DMS79 treated with DMSO at 0.1 percent for 48 hours (cell line): ENCODE results near the gene RGL1.

Experiments used
- DNase-seq: peaks from one replicate; lab custom pipeline; 2025; lab: John Stamatoyannopoulos, UW

Gene RGL1

DNA sequence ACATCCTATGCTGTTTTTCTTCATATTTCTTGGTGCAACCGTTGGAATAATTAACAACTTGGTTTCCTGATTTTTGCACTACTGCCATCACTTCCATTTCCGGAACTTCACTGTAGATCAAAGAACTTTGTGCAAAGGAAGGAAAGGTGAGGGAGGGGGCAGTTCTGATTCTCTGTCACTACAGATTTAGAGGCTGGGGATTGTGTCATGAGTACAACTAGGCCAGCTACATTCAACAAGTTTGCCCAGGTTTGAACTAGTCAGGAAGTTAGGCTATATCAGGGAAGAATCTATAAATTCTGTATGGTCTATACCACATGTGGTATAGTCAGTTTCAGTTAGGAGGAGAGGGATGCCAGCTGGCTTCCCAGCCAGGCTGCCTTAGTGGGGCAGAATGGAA lies 84.2 kb downstream of the RGL1 start:
- no peak for DNase-seq

DNA sequence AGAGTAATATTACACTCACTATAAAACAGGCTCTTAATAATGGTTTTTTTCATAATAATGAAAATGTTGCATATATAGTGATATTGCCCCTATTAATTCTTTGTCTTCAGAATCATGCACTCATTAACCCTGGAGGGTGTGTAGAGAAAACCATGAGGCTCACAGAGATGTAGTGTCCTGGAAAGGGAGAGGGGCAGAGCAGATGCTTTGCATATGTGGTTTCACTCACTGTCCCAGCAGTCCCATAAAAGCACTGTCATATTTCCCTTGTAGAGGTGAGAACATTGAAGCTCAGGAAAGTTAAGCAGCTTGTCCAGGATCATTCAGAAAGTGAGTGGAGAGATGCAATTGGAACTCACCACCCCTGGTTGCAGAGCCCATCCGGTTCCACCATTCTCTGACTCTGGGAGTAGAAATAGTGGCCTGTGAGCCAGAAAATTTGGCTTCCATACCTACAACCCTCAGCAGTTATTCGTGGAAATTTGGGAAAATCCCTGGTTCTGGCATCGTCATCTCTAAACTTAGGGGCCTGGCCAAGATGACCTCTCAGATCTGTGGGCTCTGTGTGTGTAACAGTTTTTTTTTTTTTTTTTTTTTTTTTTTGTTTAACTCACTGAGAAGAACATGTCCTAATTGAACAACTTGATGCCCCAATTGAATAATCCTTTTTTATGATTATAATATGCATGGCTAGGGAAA lies 86.4 kb downstream of the RGL1 start:
- no peak for DNase-seq

DNA sequence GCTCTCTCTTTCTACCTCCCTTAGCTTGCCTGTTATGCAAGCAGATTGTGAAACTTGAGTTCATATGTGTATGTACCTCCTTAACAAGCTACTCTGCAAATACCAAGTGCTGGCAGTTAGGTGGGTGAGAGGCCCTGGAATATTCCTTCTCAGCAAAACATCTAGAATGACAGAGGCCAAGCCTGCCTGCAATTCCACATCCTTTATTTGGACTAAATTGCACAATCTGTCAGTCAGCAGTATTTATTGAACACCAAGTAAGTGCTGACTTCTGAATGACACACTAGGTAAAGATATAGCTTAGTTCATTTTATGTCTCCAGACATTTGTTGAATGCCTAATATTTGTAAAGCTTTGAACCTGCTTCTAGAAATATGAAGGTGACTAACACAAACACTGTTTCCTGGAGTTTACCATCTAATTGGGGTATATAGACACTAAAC lies 87.5 kb downstream of the RGL1 start:
- DNase-seq: no peak

DNA sequence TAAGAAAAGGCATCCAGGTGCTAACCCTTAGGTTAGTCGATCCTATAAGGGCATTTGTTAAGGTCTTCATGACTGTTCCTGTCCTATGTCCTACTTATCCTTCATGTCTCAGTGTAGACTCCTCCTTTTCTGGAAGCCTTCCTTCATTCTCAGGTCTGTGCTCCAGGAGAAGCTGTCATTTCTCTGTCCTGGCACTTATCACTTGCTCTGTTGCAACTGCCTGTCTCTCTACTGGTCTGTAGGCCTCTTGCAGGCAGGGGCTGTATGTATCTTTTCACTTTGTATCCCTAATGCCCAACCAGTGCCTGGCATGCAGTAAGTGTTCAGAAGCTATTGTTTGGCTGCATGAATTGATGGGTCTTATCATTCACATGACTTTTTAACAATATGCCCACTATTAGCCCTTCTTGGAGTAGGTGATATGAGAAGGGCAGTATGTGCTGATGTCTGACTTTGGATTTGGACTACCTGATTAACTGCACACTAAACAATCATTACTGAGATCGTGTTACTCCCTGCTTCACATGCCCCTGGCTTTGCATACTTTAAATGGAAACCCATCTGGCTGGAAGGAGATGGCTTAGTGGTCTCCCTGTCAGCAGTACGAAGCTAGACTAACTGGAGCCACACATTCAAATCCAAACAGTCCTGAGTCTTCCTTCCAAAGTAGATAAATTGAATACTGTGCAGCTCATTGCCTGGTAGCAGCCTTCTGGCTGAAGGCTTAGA lies 88.8 kb downstream of the RGL1 start:
- DNase-seq: no peak

DNA sequence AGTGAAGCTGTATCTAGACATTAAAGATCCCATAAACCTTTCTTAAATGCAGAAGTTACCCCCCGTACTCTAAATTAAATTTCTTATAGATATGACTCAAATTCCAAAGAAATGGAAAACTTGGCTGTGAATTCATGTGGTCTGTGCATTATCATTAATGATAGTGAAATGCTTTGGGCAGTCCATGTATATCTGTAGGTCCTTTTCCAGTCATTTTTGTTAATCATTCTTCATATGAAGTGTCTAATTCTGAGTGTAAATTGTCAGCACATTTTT lies 89.3 kb downstream of the RGL1 start:
- DNase-seq: no peak

DNA sequence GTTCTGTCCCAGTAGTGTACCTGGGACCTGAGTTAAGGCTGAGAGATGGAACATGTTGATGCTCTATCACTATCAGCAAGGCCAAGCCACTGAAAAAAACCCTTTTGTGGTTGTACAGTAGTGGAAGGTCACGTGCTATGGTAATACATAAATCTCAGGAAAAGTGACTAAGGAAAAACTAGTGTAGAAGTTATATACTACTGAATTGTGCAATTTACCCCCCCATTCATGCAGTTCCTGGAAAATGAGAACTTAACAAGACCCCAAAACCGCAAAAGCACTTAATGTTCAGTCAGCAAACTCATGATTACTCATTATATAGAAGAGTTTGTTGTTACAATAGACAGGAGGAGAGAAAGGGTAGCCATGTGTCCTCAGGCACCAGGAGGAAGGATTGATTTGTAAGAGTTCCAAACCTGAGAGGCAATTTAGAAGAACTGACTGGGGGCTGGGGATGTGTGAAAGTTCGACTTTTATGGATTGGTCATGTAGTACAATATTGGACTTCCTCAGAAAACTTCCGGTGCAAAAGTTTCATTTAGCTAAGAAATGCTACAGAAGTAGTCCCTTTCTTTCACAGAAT lies 91.6 kb downstream of the RGL1 start:
- no peak for DNase-seq

DNA sequence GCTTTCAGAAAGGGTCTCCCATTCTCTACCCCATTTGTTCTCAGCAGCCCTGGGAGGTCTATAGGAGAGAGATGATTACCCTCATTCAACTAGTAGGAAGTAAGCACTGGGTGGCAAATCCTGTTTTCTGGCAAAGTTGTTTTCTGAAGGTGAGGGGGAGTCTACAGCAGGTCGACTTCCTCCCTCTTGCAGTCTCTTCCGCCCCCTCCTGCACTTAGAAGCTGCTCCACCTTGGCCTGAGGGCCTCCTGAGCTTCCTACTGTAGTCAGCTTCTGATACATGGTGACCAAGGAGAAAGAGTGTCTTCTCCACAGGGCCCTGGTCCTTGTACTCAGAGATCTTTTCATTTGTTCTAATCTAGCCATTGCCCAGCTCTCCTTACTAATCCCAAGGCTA lies 93.1 kb downstream of the RGL1 start:
- DNase-seq: no peak

DNA sequence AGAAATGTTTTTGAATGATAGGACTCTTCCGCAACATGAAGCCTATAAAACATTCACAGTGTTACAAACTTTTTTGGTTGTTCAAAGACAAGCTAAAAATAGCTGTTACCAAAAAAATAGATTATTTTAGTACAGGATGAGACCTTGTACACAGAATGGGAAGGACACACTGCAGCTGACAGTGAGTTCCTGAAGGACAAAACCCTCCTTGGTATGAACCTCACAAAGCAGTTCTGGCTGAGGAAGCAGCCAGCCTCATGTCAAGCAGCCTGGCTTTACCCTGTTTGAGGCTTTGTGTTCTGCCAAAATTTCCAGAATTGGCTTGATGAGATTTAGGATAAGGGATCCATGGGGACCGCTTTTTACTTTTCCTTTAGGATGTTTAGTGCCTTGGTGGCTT lies 93.7 kb downstream of the RGL1 start:
- DNase-seq: no peak

DNA sequence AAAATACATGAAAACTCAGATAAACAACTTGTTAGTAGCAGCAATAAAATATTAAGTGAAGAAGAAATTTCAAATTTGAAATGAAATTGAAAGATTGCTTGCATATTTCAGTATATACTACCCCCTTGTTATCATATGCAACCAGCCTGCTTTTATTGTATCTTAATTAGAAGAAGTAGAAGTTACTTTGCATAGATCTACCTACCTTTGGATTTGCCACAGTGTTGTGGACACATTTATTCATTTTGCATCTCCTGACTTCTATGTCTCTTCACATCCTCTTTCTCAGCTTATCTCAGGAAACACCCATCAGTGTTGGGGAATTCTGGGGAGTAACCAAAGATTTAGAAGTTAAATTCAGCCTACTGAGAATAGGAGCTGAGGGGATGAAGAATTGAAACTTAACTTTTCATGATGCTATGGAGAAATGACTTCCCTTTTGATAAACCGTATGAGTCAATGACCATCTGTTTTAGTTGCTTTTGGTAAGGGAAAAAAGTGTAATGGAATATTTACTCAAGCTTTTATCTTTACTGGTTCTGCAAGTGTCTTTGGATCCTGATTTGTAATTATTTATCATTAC lies 96.9 kb downstream of the RGL1 start:
- DNase-seq: no peak

DNA sequence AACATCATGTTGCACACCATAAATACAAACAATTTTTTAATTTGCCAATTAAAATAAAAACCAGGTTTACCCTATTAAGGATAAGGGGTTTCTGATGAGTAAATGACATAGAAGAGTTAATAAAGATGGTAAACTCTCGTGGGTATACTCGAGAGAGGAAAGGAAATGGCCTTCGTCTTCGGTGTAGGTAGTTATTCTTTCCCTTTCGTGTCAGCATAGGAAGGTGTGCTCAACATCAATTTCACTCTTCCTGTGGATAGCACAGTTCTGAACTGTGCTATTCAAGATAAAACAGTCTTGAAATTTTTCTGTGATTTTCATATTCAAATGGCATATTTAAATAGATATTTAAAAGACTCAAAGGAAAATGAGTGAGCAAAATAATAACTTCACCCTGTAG lies 98.2 kb downstream of the RGL1 start:
- DNase-seq: no peak

DNA sequence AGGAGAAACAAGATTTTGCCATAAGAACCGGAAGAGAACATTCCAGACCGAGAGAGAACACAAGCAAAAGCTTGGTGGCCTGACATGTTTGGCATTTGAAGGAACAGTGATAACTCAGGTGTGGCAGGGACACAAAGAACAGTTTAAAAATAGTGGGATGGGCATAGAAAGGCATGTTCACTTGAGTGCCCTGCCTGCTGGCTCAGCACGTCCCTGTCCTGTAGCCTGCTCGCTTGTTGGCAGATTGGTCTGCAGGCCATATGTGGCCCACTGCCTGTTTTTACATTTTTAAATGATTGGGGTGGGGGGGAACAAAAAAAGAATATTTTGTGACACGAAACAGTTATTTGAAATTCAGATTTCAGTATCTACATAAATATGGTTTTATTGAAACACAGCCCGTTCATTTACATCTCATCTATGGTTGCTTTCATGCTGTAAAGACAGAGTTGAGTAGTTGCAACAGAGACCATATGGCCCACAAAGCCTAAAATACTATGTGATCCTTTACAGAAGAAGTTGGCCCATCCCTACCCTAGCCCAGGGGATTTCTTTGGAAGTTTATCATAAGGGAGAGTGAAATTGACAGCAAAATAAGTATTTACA lies 100.7 kb downstream of the RGL1 start:
- DNase-seq: no peak

DNA sequence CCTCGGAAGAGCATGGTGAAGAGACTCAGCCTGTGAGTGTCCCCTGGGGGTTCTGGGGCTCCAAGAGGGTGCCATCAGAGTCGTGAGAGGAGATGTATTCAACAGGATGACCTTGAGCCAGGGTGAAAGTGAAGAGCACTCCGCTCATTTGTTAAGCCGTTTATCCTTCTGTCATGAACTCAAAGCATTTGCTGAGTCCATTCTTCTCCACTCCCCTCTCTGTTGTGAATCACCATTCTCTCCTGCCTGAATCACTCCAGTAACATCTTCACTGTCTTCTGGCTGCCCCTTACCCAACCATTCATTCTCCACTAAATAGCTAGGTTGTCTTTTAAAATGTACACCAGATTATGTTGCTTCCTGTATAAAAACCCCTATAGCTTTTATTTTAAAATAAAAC lies 102.2 kb downstream of the RGL1 start:
- no peak for DNase-seq

DNA sequence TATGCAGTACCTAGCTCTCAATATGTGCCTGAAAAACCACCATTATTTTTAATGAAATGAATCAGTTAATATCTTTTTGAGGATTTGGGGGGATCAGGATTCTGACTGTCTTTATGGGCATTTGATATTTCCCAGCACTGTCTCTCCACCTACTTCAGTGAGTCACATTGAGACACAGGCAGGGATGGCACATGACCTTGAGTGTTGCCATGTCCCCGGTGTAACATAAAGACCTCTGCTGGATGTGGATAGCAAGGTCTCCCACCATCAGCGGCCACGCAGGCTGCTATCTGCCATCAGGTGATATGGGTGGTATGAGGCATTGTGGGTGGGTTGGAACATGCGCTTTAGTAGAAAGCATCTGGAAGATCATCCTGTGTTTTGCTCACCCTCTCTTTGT lies 103.2 kb downstream of the RGL1 start:
- DNase-seq: no peak

DNA sequence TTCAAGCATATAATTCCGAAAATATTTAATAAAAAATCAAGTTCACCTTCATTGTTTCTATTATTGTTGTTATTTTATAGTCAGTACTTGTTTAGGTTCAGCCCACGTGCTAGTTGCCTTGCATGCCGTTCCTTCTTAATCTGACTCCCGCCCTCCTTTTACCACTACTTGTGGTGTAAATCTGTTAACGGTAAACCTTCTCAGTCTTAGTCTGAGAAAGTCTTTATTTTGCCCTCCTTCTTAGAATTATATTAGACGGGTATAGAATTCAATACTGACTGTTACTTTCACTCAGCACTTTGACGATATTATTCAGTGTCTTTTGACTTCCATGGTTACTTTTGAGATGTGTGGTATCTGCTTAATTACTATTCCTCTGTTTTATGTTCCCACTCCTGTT lies 104.8 kb downstream of the RGL1 start:
- no peak for DNase-seq

DNA sequence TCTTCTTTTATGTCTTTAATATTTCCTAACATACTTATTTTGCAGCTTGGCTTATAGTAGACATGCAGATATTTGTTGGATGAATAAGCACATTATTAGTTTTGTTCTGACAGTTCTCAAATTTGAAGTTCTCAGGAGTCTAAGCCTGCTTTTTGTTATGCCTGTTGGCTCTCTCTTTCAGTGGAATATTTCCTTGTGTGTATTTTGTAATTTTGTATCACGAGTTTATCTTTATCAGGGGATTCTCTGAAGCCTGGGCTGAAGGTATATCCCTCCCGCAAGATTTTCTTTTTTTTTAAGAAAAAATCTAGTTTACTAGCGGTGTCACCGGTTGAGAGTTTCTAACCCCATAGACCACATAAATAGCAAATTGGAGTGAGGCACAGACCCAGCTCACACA lies 105.9 kb downstream of the RGL1 start:
- no peak for DNase-seq

DNA sequence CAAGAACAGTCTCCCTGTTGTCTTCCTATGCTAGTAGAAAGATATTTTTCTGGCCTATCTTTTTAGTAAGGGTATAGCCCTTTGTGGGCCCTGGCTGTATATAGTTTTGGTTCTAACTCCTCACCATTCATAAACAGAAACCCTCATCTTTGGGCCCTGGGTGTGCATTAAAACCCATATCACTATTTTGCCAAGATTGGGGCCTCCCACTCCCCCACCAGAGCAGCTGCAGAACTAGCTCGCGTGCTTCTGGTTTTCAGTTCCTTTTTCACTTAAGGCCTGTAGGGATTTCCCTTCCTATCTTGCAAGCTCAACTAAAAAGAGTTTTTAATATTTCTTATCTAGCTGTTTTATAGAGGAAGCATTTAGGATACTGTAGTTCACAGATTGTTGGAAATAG lies 106.4 kb downstream of the RGL1 start:
- no peak for DNase-seq

DNA sequence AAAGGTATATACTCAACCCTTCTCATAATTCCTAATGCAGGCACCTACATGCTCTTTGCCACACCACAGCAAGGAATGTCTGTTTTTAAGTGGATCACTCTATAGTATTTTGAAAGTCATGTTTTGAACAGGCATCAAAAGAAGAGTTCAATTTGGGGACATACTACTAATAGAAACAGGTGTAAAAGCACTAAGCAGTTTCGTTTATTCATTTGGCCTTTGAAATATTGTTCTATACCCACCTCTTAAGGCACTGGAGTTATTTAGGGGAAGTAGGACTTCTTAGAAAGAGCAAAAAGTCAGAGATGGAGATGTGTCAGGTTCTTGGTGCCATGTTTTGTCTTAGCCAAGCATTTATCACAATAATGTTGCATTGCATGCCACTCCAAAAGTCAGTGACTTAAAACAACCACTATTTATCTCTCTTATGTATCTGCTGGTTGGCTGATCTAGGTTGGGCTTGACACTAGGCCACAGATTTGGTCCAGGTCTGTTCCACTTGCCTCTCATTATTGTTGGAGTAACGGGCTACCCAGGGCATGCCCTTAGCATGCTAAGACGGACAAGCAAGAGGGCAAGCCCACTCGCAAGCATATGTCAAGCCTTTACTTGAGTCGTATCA lies 107.5 kb downstream of the RGL1 start:
- DNase-seq: no peak

DNA sequence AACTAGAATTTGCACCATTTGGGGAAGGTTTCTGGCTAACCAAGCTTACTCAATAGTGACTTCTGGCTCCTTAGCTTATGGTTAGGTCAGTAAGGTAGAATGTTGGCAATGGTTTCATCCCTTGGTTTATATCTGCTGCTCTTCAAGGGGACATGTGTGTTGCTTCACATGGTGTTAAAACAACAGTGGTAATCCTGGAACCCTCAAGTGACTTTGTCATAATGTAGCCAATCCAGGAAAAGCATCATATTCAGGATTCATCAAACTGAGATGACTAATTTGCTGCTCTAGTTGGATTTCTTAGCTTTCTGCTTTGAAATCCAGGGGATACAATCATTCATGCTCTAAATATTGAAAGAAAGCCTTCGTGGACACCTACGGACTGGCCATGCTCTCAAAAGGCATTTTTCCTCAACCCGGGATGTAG lies 108.7 kb downstream of the RGL1 start:
- DNase-seq: no peak

DNA sequence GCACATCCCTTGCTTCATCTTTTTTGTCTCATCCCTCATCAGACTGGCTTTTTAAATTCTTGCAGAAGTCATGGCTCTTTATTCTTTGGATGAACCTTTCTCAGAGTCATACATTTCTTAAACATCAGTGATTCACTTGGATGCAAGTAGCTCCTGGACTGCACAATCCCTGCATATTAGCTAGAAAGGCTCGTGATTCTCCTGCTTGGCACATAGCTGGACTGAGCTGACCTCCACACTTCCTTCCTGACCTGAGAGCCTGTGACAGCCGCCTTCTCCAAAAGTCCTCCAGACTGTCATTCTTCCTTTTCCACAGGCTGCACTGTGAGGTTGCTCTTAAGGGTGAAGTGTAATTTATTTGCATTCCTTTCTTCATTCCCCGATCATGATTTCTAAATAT lies 109.4 kb downstream of the RGL1 start:
- no peak for DNase-seq

DNA sequence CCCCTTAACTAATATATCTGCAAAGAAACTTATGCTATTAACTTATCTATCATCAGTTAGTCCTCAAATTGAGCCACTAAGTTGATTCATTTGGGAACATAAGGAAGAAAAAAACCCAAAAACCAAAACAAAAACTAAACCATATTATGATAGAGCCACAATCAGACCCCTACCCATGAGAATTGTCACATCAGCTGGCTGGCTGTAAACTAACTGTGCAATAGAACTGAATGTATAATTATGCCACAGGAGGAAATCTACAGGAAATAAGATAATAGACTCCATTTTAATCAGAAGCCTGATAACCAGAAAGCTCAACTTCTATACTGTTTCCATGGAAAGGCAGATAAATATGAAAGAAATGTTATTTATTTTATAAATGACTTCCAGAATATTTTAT lies 110.0 kb downstream of the RGL1 start:
- no peak for DNase-seq

DNA sequence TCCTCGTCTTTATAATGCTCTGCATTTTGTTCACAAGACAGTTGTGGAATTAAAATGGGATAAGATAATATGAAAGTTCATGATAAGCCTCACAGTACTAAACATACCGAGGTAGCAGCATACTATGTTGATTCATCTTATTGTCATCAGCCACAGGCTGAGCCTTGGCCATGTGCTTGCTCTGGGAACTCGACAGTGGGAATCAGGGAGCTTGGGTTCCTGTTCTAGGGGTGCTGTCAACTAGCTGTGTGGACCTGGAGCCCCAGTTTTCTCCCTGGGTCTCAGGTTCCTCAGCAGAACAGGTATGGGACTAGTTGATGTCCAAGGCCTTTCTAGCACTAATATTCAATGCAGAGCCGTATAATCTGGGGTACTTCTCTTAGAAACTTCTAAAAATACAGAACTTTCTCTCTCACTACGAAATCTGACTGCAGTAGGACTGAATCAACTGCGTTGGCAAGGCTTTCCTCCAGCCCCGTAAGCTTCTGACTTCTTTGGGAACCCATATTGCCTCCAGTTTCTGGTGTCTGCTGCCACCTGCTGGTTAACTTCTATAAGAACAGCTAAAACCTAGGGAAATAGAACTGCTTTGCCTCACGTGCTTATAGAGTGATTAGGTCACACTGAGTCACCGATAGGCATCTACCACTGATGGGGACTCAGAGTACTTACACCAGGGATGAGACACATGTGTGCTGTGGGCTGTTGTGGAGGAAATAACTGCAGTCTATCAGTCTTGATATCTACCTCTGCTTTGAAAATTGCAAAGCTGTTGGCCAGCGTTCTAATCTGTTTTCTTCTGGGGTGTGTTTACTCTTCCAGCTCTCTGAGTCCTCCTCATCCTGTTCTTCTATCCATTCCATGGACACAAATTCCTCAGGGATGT lies 110.9 kb downstream of the RGL1 start:
- DNase-seq: peak; percentile 64

DNA sequence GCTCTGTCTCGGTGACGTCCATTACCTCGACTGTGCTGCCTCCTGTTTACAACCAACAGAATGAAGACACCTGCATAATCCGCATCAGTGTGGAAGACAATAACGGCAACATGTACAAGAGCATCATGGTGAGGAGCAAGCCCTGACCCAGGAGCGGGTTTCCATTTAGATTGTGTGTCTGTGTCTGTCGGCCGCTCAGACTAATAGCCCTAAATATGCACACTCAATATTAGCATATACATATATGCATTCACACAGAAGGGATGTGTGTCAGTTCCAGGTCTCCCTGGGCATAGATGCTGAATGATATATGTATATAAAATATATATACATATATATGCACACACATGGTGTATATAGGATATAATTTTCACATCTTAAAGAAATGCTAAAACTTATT lies 111.7 kb downstream of the RGL1 start:
- no peak for DNase-seq
